GM20000 (cell line): ENCODE results near the gene TMTC1.

Experiments used
- DNase-seq: peaks from one replicate; pipeline ENCODE4 v3.0.0; 2012; ENCODE audit warnings: low spot score
- TF ChIP-seq, protein P1 (sequence below): IDR thresholded peaks from 2 replicates; pipeline ENCODE4 v1.5.1; 2012; ENCODE audit warnings: mild to moderate bottlenecking, control low read depth; ENCODE audit errors: extremely low read depth, missing control alignments

Gene TMTC1

DNA sequence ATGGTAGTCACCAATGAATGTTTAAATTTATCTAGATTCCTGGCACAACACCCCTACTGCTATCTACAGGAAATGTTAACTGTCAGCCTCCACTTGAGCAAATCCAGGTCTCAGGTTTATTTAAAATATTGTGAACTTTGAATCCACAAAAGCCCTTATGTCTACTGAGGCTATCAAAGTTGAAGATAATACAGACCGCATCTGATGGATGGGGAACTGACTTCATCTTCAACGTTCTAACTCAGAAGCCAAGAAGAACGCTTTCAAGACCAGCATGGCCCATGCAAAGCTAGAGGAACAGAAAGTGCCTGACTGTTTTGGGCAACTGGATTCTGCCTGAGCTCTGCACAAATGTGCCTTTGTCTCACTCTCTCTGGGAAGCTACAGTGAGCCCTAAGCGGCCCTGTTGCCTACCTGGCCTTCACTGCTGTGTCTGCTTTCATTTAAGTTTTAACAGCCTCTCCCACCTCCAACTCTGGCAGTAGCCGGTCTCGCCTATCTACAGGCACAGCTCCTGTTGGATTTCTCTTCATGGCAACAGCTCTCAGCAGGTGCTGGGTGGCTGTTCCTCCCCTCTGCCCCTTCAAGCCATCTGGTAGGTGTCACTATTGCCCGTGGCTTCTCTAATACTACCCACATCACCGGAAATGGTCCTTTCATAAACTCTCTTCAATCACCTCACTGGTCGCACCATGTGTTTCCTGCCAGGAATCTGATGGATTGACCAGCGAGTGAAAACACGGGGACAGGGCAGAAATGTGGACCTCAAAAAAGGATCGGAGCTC lies 174.1 kb downstream of the TMTC1 start:
- DNase-seq, result no peak
- TF ChIP-seq, protein P1, sequence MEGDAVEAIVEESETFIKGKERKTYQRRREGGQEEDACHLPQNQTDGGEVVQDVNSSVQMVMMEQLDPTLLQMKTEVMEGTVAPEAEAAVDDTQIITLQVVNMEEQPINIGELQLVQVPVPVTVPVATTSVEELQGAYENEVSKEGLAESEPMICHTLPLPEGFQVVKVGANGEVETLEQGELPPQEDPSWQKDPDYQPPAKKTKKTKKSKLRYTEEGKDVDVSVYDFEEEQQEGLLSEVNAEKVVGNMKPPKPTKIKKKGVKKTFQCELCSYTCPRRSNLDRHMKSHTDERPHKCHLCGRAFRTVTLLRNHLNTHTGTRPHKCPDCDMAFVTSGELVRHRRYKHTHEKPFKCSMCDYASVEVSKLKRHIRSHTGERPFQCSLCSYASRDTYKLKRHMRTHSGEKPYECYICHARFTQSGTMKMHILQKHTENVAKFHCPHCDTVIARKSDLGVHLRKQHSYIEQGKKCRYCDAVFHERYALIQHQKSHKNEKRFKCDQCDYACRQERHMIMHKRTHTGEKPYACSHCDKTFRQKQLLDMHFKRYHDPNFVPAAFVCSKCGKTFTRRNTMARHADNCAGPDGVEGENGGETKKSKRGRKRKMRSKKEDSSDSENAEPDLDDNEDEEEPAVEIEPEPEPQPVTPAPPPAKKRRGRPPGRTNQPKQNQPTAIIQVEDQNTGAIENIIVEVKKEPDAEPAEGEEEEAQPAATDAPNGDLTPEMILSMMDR, result no peak

DNA sequence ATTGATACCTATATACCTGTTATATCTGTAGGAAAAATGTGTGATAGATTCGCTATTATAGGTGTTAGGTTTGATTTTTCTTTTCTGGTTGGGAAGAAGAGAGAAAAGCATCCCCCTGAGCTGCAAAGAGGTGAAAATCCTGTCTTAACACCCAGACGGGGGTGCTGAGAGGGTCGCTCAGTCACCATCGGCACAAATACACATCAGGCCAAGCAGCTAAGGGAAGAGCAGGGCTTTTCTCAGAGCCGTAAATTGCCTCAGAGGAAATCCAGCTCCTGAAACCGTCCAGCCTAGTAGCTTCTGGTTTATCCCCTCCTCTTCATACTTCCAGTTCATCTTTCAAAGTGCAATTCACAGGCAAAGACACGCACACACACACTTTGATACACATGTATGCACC lies 175.2 kb downstream of the TMTC1 start:
- TF ChIP-seq, protein P1, result no peak
- no peak for DNase-seq

DNA sequence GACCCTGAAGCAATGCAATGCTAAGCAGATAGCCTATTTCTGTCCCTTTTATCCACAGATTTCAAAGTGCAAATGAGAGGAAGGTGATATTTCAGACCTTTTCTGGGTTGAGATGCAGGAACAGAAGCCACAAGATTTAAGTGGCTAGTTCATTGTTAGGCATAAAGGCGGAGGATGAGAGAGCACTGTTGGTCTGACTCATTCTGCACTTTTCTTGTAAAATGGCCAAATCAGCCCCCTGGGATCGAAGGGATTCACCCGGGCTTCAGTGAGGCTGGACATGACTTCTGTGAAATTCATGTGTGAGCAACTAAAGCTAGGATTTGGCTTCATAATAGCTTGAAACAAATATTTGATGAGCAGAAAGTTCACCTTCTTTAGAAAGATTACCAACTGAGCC lies 184.4 kb downstream of the TMTC1 start:
- no peak for DNase-seq
- TF ChIP-seq, protein P1, result no peak

DNA sequence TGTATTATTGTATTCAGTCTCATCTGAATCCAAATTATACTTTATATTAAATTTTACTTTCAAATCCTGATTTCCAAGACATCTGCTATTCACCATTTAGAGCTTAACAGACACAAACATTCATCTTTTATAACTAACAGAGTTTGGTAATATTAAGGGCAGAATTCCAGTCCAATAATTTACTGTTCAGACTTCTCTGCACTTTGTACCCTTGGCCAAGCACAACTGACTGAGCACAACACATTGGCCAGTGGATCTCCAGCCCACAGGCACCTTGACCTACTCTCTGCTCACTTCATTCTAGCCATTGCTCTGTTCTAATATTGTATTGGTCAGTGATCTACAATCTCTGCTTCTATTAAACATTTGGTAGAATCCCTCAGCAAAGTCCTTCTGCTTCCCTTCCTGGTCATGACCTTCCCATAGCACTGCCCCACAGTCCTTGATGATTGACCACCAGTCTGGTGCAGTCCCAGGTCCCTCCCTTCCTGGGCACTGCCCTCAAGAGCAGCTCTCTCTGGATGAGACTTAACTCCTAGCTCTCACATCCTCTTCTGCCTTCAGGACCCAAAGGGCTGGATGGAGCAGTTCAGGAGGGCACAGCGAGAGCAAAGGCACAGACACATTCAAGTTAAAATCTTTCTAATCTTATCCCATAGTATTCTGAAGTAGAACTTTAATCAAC lies 188.5 kb downstream of the TMTC1 start:
- TF ChIP-seq, protein P1, result no peak
- DNase-seq, result no peak

DNA sequence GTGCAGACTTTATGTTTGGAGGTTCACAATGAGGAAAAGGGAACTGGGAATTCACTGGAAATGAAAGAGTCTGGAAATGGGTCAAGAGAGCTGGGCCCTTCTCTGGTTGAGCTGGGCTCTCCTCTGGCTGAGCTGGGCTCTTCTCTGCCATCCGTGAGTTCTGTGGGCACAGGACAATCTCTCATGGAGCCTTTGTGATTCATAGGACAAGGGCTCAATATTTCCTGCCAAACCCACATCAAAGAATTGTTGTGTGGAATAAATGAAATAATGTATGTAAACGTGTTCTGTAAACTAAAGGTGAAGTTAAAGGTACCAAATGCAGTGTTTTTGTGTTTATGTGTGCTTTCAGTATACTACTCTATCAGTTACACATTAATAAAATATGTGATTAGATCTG lies 190.7 kb downstream of the TMTC1 start:
- TF ChIP-seq, protein P1, result no peak
- no peak for DNase-seq

DNA sequence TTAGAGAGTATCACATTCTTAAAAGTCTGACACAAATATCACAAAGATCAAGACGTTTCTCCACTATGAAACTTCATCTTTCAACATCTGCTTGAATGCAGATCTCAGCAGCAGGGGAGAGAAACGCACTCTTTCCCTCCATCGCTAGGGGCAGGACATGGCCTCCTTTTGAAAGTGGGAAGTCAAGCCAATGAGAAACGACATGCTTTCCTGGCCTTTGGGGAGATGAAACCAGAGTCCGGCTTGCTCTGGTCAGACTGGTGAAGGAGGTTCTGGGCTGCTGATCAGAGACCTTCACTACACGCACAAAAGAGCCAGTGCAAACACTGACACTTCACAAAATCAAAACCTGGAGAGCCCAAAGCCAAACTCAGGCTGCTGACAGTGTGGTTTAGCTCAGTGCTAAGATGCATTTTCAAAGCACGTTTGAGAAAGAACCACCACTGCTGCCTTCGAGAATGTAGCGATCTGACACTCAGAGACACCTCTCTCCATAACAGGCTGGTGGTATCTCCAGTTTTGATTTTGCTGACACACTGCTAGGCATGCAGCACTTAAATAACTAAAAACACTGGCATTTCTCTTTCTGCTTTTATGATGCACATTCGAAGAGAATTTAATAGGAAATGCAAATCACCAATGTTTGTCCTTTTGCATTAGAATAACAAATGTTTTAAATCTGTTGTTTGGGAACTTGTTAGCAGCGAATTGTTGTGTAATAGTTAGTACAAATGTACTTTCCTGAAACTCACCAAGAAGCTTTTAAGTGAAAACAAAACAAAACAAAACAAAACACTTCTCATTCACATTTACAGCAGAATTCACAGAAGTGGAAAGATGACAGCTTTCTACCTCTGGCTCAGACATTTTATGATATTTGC lies 192.4 kb downstream of the TMTC1 start:
- TF ChIP-seq, protein P1, result no peak
- DNase-seq, result no peak
